CD14-positive monocyte (primary cell): ENCODE measurements around the gene MAPRE3. TPM values are rescaled to one million over a fixed set of nuclear protein-coding genes. Genes with fewer than 3 reads are reported as not detected.

Source experiments
- DNase-seq, 3 donors: peaks; one replicate each; pipeline ENCODE4 v3.0.0-alpha.2; 2011 to 2022
- H2AFZ ChIP-seq: 2 replicates; pipeline ENCODE4 v1.6.0; 2012; ENCODE audit warnings: mild to moderate bottlenecking, low read depth, low read length, inconsistent platforms; ENCODE audit not compliant: insufficient read depth, poor library complexity, severe bottlenecking
- H3K27ac ChIP-seq, 2 donors: 1 replicate in 1 of 2; 2 replicates in 1 of 2; pipeline ENCODE4 v1.5.1; 2012 to 2013; ENCODE audit warnings: low read length in 2 of 2, control low read depth in 1 of 2, inconsistent platforms in 1 of 2, low read depth in 1 of 2, mild to moderate bottlenecking in 1 of 2
- H3K27me3 ChIP-seq, 2 donors: one replicate each; pipeline versions ENCODE4 v1.6.0 to v1.6.1; 2011 to 2013; ENCODE audit warnings: low read length in 2 of 2; ENCODE audit not compliant: control insufficient read depth in 2 of 2, insufficient read depth in 2 of 2
- H3K36me3 ChIP-seq, 2 donors: replicated peaks in 1 of 2; 1 replicate in 1 of 2; 2 replicates in 1 of 2; pipeline versions ENCODE4 v1.5.1 to v1.6.1; 2012 to 2013; ENCODE audit warnings: low read length in 2 of 2, control low read depth in 1 of 2, inconsistent platforms in 1 of 2, mild to moderate bottlenecking in 1 of 2; ENCODE audit not compliant: insufficient read depth in 2 of 2, control insufficient read depth in 1 of 2
- H3K4me1 ChIP-seq, 2 donors: 1 replicate in 1 of 2; 2 replicates in 1 of 2; pipeline versions ENCODE4 v1.5.1 to v1.6.1; 2012 to 2013; ENCODE audit warnings: low read length in 2 of 2, control low read depth in 1 of 2, inconsistent platforms in 1 of 2, mild to moderate bottlenecking in 1 of 2, moderate library complexity in 1 of 2; ENCODE audit not compliant: insufficient read depth in 2 of 2, control insufficient read depth in 1 of 2
- H3K4me2 ChIP-seq: replicated peaks from 2 replicates; pipeline ENCODE3; 2012; ENCODE audit warnings: low read length, moderate library complexity, mild to moderate bottlenecking; ENCODE audit not compliant: poor library complexity, severe bottlenecking; ENCODE audit errors: extremely low read depth
- H3K4me3 ChIP-seq, 3 experiments: fragments of 200-600 bp in 1 of 3; sonication (generic) in 1 of 3; replicated peaks in 1 of 3; 1 replicate in 2 of 3; 2 replicates in 1 of 3; pipeline ENCODE4 v1.5.1; 2011 to 2013; ENCODE audit warnings: low read length in 3 of 3, mild to moderate bottlenecking in 3 of 3, control low read depth in 2 of 3, low read depth in 2 of 3, inconsistent platforms in 1 of 3, moderate library complexity in 1 of 3
- H3K79me2 ChIP-seq: 2 replicates; pipeline ENCODE4 v1.6.0; 2012; ENCODE audit warnings: mild to moderate bottlenecking, control low read depth, inconsistent platforms, low read length, moderate library complexity; ENCODE audit not compliant: insufficient read depth
- H3K9ac ChIP-seq: 2 replicates; pipeline ENCODE4 v1.6.0; 2017; ENCODE audit warnings: low read length, mild to moderate bottlenecking; ENCODE audit not compliant: insufficient read depth, poor library complexity, severe bottlenecking
- H3K9me3 ChIP-seq, 2 donors: replicated peaks in 1 of 2; 1 replicate in 1 of 2; 2 replicates in 1 of 2; pipeline versions ENCODE4 v1.5.1 to v1.6.1; 2012 to 2013; ENCODE audit warnings: low read length in 2 of 2, control low read depth in 1 of 2; ENCODE audit not compliant: control insufficient read depth in 1 of 2, insufficient read depth in 1 of 2
- H4K20me1 ChIP-seq: 2 replicates; pipeline ENCODE4 v1.6.0; 2012; ENCODE audit warnings: mild to moderate bottlenecking, low read length, control low read depth, moderate library complexity; ENCODE audit not compliant: insufficient read depth
- H3K27ac Mint-ChIP-seq, 7 donors: one replicate each; pipeline ENCODE4 v1.8.0; 2020; ENCODE audit warnings: mild to moderate bottlenecking in 7 of 7, mixed read lengths in 7 of 7, moderate library complexity in 6 of 7, inconsistent platforms in 2 of 7
- H3K27me3 Mint-ChIP-seq, 3 donors: one replicate each; pipeline ENCODE4 v1.8.0; 2021 to 2022; ENCODE audit warnings: low read depth in 3 of 3, mild to moderate bottlenecking in 3 of 3, mixed read lengths in 3 of 3, moderate library complexity in 3 of 3, inconsistent platforms in 1 of 3
- H3K36me3 Mint-ChIP-seq, 2 donors: one replicate each; pipeline ENCODE4 v1.8.0; 2020; ENCODE audit warnings: mixed read lengths in 2 of 2, inconsistent platforms in 1 of 2, mild to moderate bottlenecking in 1 of 2
- H3K4me1 Mint-ChIP-seq: one replicate; pipeline ENCODE4 v1.8.0; 2020; ENCODE audit warnings: mild to moderate bottlenecking, mixed read lengths
- H3K4me3 Mint-ChIP-seq, 2 donors: one replicate each; pipeline ENCODE4 v1.8.0; 2020; ENCODE audit warnings: mild to moderate bottlenecking in 2 of 2, mixed read lengths in 2 of 2, moderate library complexity in 1 of 2
- H3K9me3 Mint-ChIP-seq, 7 donors: one replicate each; pipeline ENCODE4 v1.8.0; 2020 to 2022; ENCODE audit warnings: mixed read lengths in 7 of 7, mild to moderate bottlenecking in 6 of 7, moderate library complexity in 6 of 7, inconsistent platforms in 2 of 7
- CTCF ChIP-seq: fragments of 200-600 bp; IDR thresholded peaks from one replicate; pipeline ENCODE4 v1.8.0; 2022; ENCODE audit warnings: antibody characterized with exemption, mild to moderate bottlenecking
- WGBS: methylation state at CpG from one replicate; pipeline ENCODE4 v1.1.5; 2013; ENCODE audit warnings: missing lambda C conversion rate; ENCODE audit not compliant: insufficient coverage; 5-methylcytosine and 5-hydroxymethylcytosine counted together
- intact Hi-C, 2 donors: fragments of 100-400 bp; cut with micrococcal nuclease; formaldehyde crosslinking; loops; one replicate each; pipeline versions ENCODE4 v1.15.0 to v1.15.1; 2023
- polyA plus RNA-seq, 3 donors: library from polyadenylated mRNA; depleted of rRNA in 1 of 3; unstranded in 2 of 3; stranded (reverse) in 1 of 3; fragments of 300-500 nt in 2 of 3; fragments of >200 nt in 1 of 3; fragmentation: Illumina TruSeq in 2 of 3; gene quantifications; 1 replicate in 2 of 3; 2 replicates in 1 of 3; pipeline ENCODE4 v1.2.3, GENCODE V29; 2012 to 2021

The MAPRE3 gene
- polyA plus RNA-seq, 3 donors, result 2.4 to 14.4 (median 3.5) TPM

- 7% methylated on average over 25 of the region's 34 CpGs for WGBS
- peak overlapping the region; percentile 65 for H3K9ac ChIP-seq
Observed at GRCh38 chr2:26970928-26971627, 641 bp downstream of the MAPRE3 start.

More at GRCh38 chr2:26970928-26971627, 641 bp downstream of the MAPRE3 start:
- Histone ChIP-seq H4K20me1 (no peaks in the 10 kb centered on the region), H3K4me3 (peak overlapping the region; percentile 43 to 84 (median 76)), H3K27me3 (peaks cover 0 to 13% of the 10 kb centered on the region in 2 donors), H3K4me2 (peak overlapping the region; percentile 78), H3K79me2 (no peaks in the 10 kb centered on the region), H3K9me3 (no peaks in the 10 kb centered on the region), H3K36me3 (no peaks in the 10 kb centered on the region), H2AFZ (peak overlapping the region; percentile 94), H3K4me1 (peaks cover 10 to 18% of the 10 kb centered on the region in 2 donors), H3K27ac (peak overlapping the region; percentile 6 to 56)
- Mint-ChIP-seq H3K36me3 (no peaks in the 10 kb centered on the region), H3K4me1 (peaks cover 23% of the 10 kb centered on the region), H3K9me3 (peaks cover 0 to 2% (median 0%) of the 10 kb centered on the region in 7 donors), H3K4me3 (peak overlapping the region; percentile 84 to 99), H3K27me3 (peaks cover 9 to 34% (median 32%) of the 10 kb centered on the region in 3 donors), H3K27ac (peak overlapping the region; percentile 78 to 90 (median 84))
- peak; percentile 40 to 60 (median 54) for DNase-seq
- intact Hi-C loops, result no loop called here
- no peak for TF ChIP-seq CTCF
